H1 (cell line): ENCODE data around the gene RAB5A.
A peak's percentile ranks its signal among the peaks of the same experiment; 100 is the strongest.

Source experiments
- CTBP2 ChIP-seq: IDR thresholded peaks from 2 replicates; pipeline ENCODE4 v1.7.0; 2011; ENCODE audit warnings: borderline replicate concordance, mild to moderate bottlenecking, moderate library complexity, mixed read lengths, low read length; ENCODE audit not compliant: insufficient read depth, insufficient read length
- JUND ChIP-seq: IDR thresholded peaks from 2 replicates; pipeline ENCODE4 v1.6.1; 2011; ENCODE audit warnings: mild to moderate bottlenecking, improper control_type of control experiment, low read length
- TF ChIP-seq, protein P1 (sequence below), 3 experiments: IDR thresholded peaks; 1 replicate in 2 of 3; 2 replicates in 1 of 3; pipeline versions ENCODE4 v1.5.1 to v1.6.1; 2011; ENCODE audit warnings: low read length in 3 of 3, mild to moderate bottlenecking in 3 of 3, inconsistent platforms in 2 of 3, low read depth in 1 of 3, moderate library complexity in 1 of 3; ENCODE audit not compliant: insufficient read depth in 1 of 3; ENCODE audit errors: control extremely low read depth in 1 of 3

DNA sequence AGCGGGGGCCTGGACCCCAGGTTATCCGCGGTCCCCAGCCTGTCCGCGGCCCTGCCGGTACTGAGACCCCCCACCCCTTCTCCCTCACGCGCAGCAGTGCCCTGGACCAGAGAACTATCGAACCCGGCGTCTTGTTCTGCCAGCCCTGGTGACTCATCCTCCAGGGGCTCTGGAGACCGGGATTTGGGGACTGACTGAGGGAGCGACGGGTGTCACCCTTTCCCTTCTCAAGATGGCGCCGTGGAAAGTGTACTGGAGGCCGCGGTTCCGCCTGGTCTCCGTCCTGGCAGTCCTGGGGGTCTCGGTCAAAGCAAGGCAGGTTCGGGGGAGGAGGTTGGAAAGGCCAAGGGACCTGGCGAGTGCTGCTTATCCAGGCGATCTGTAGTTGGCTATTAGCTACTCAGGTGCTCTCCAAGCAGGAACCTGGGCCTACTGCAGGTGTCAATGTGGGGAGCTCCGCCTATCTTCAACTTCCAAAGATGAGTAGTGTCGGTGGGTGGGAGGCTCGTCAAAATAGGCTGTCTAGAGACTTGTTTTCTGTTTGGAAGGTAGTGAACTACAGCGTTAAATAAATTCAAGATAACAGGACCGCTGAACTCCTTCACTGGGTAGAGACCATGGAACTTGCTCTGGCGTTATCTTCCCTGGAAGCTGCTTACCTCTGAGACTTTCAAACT lies 790 bp downstream of the RAB5A start:
- peak; percentile 62; the same call in 1 of the 2 replicates for TF ChIP-seq JUND
- TF ChIP-seq, protein P1, sequence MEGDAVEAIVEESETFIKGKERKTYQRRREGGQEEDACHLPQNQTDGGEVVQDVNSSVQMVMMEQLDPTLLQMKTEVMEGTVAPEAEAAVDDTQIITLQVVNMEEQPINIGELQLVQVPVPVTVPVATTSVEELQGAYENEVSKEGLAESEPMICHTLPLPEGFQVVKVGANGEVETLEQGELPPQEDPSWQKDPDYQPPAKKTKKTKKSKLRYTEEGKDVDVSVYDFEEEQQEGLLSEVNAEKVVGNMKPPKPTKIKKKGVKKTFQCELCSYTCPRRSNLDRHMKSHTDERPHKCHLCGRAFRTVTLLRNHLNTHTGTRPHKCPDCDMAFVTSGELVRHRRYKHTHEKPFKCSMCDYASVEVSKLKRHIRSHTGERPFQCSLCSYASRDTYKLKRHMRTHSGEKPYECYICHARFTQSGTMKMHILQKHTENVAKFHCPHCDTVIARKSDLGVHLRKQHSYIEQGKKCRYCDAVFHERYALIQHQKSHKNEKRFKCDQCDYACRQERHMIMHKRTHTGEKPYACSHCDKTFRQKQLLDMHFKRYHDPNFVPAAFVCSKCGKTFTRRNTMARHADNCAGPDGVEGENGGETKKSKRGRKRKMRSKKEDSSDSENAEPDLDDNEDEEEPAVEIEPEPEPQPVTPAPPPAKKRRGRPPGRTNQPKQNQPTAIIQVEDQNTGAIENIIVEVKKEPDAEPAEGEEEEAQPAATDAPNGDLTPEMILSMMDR (IDR thresholded peaks at IDR 0.05; ENCODE audit: control extremely low read depth in 1 of 3, insufficient read depth in 1 of 3, low read depth in 1 of 3, low read length in 3 of 3): no peak
- TF ChIP-seq CTBP2: no peak
